ENCODE results near the gene ADAMTSL2.
"Not testable (repeated sequence)": the region's sequence is repeated elsewhere in the genome, so short reads cannot be mapped to it uniquely, and the experiment has no call there.

The ADAMTSL2 gene

DNA sequence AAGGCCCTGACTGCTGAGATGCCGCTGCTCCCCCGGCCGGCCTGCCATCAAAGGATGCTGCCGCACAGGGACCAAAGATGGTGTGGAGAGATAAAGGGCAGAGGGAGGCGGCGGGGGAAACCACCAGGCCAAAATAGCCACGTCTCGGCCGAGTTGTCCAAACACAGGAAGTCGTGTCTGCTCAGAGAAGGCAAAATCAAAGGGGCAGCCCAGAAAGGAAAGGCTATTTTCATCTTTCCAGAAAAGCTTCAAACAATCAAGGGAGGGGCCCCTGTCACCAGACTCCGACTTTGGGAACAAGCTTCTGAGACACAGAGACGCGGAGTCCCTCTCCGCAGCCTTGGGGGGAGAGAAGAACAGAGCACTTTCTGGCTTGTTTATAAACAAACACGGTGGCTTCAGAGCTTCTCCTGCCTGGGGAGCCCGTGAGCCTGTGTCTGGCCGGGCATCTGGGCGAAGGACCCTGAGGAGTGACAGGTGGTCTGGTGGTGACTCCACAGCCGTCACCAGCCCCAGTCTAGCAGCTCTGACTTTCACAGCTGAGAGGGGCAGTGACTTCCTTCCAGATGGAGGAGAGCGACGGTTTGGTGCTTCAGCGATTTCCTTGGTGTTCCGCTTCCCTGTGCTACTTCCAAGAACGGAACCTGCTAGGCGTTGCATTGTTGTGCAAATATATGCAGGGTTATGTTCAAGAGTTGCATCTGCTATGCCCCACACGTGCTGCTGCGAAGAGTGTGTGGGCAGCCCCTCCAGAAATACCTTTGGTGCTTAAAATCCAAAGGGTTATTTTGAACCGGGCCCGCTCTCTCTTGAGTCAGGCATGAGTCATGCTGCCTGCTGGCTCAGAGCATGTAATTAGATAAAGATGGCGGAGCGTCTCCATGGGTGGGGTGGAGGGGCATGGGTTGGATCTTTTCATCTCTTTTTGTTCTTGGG lies 24.0 kb downstream of the ADAMTSL2 start:
- no peak for DNase-seq (ENCODE audit: low read depth in 2 of 2)

DNA sequence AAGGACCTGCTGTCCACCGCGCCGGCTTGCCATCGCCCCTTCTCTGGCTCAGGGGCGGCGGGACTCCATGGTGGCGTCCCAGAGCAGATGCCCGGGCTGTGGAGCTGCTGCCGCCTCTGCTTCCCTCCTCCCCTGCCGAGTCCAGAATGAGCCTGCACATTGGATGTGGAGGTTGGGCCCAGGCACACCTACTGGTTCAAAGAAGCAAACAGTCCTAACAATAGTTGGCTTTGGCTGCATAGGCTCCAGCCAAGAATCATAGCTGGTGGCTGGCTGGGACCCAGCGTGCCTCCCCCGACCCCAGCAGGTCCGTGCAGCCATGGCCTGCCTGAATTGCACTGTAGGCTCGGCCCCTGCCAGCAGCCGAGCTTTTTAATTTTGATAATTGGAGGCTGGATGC lies 25.8 kb downstream of the ADAMTSL2 start:
- DNase-seq (ENCODE audit: low read depth in 2 of 2): no peak

DNA sequence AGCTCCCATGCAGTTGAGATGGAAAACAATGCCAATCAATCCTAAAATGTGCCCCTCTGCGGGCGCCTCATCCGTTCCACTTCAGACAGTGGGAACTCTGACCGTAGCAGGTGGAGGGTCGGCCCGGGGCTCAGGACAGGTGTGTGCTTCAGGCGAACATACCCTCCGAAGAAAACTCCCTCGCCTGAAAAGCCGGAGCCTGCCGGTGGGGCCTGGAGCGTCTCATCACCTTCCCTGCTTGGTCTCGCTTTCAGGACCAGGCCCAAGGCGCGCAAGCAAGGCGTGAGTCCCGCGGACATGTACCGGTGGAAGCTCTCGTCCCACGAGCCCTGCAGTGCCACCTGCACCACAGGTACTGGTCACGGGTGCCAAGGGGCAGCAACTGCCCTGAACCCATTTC lies 26.4 kb downstream of the ADAMTSL2 start:
- DNase-seq (ENCODE audit: low read depth in 2 of 2): no peak

DNA sequence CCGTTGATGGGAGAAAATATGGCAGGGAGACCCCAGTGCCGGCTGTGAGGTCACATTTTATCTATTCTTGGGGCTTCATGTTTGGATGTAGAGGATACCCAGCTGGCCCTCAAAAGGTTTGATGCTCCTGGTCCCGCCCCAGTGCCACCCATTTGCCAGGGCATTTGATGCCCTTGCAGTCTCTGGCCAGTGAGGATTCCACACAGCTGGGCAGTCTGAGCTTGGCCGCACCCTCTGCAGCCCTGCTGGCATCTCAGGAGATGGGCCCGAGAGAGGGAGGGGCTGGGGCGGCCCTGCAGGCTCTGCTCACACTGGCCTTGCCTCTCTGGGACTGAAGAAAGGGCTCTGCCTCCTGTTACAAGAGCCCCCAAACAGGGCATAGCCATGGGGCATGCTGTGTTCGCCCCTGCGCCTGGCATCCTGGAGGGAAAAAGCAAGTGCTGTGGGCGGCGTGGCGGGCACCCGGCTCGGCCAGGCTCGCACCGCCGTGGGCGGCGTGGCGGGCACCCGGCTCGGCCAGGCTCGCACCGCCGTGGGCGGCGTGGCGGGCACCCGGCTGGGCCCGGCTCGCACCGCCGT lies 27.6 kb downstream of the ADAMTSL2 start:
- DNase-seq (ENCODE audit: low read depth in 2 of 2): no peak

DNA sequence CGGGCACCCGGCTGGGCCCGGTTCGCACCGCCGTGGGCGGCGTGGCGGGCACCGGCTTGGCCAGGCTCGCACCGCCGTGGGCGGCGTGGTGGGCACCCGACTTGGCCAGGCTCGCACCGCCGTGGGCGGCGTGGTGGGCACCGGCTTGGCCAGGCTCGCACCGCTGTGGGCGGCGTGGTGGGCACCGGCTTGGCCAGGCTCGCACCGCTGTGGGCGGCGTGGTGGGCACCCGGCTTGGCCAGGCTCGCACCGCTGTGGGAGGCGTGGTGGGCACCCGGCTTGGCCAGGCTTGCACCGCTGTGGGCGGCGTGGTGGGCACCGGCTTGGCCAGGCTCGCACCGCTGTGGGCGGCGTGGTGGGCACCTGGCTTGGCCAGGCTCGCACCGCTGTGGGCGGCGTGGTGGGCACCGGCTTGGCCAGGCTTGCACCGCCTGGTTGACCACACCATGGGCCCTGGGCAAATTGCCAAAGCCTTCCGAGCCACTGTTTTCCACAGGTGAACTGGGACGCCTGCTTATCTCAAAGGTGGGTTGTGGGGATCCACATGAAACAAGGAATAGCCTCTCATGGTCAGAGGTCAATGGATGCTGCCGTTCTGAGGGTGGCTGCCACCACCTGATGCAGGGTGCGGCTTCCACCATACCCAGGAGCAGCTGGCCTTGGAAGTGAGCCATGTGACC lies 28.2 kb downstream of the ADAMTSL2 start:
- no peak for DNase-seq (ENCODE audit: low read depth in 2 of 2)

DNA sequence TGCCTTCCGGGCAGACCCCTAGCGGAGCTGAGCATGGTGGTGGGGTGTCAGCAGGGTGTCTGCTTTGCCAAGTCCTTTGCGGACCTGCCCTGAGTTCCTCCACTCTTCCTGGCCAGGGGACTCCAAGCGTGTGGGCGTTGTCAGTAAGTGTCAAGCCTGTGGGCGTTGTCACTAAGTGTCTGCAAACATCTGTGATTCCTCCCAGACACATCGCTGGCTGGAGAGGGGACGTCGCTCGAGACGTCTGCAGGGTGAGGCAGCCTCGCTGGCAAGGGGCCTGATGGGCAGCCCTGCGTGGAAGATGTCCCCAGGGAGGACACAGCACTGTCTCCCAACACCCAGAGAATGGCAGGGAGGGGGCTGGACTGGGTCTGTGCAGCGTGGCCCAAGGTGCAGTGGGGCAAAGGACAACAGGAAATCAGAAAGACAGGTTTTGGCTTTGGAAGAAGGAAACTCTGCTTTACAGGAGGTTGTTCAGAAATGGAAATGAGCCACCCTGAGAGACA lies 28.8 kb downstream of the ADAMTSL2 start:
- no peak for DNase-seq (ENCODE audit: low read depth in 2 of 2)

DNA sequence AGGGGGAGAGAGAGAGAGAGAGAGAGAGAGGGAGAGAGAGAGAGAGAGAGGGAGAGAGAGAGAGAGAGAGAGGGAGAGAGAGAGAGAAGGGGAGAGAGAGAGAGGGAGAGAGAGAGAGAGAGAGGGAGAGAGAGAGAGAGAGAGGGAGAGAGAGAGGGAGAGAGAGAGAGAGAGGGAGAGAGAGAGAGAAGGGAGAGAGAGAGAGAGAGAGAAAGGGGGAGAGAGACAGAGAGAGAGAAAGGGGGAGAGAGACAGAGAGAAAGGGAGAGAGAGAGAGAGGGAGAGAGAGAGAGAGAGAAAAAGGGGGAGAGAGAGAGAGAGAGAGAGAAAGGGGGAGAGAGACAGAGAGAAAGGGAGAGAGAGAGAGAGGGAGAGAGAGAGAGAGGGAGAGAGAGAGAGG lies 29.3 kb downstream of the ADAMTSL2 start:
- not testable (repeated sequence) for DNase-seq (ENCODE audit: low read depth in 2 of 2)

DNA sequence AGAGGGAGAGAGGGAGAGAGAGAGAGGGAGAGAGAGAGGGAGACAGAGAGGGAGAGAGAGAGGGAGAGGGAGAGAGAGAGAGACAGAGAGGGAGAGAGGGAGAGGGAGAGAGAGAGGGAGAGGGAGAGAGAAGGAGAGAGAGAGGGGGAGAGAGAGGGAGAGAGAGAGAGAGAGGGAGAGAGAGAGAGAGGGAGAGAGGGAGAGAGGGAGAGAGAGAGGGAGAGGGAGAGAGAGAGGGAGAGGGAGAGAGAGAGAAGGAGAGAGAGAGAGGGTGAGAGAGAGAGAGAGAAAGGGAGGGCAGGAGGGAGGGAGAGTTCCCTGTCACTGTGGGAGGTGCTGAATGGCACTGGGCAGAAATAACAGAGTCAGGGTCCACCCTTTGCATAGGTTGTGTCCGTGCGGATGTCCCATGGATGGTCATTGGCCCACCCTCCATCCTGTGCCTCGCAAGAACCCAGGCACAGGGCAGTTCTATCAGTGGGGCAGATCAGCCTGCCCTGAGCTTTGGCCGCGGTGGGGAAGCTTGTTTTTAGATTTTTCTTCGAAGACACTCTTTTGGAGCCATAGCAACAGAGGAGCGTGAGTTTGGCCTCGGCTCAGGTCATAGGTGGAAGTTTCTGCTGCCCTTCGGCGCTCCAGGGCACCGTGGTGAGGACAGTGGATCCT lies 30.1 kb downstream of the ADAMTSL2 start:
- DNase-seq (ENCODE audit: low read depth in 2 of 2): no peak

DNA sequence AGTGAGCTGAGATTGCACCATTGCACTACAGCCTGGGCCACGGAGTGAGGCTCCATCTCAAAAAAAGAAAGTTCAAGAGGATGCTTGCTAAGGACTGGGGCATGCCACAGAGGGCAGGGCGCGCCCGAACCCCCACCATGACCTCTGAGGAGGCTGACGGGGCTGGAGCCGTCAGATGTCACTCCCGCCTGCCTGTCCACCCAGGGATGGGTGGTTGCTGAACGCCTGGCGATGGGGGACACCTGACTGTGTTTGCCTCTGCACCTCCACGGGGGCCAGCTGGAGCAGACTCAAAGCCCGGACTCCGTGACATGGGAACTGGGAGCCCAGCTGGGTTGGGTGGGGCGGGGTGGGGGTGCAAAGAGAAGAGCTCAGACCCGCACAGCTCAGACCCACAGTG lies 31.9 kb downstream of the ADAMTSL2 start:
- no peak for DNase-seq (ENCODE audit: low read depth in 2 of 2)

DNA sequence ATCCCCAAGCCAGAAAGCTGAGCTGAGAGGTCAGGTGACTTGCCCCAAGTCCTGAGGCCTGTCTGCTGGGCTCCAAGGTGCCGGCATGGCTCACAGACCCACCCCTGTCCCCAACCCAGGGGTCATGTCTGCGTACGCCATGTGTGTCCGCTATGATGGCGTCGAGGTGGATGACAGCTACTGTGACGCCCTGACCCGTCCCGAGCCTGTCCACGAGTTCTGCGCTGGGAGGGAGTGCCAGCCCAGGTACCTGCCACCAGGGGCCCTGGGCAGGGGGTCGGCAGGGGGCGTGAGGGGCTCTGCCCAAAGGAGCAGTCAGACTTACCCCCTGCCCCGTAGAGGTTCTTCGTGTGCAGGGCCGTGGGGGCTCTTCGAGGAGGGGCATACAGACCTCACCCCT lies 32.3 kb downstream of the ADAMTSL2 start:
- no peak for DNase-seq (ENCODE audit: low read depth in 2 of 2)

DNA sequence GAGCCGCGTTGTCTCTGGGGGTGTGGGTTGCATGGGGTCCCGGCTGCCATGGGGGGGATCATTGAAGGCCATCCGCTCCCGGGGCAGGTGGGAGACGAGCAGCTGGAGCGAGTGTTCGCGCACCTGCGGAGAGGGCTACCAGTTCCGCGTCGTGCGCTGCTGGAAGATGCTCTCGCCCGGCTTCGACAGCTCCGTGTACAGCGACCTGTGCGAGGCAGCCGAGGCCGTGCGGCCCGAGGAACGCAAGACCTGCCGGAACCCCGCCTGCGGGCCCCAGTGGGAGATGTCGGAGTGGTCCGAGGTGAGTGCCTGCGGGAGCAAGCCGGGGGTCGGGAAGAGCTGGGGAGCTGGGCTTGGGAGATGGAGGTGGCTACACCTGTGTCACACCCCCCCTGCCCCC lies 33.7 kb downstream of the ADAMTSL2 start:
- no peak for DNase-seq (ENCODE audit: low read depth in 2 of 2)

DNA sequence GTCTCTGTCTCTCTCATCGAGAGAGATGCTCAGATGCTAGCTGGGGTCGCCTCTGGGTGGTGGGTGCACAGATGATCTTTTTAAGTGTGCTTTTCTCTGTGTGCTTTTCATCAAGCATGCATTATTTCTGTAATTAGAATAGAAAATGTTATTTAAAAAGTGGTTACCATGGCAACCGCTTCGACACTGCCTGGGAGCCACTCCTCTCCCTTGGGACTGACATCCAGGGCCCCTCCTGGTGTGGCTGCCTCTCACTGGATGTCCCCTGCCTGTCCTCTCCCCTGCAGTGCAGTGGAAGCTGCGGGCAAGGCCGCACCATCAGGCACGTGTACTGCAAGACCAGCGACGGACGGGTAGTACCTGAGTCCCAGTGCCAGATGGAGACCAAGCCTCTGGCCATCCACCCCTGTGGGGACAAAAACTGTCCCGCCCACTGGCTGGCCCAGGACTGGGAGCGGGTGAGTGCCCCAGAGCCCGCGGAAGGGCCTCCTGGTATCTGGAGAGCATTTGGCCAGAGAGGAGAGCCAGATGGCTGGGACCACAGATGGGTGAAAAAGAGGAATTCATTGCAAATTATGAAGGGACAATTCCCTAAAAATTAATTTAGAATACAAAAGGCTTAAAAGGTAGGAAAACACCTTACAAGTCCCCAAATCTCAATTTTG lies 34.7 kb downstream of the ADAMTSL2 start:
- no peak for DNase-seq (ENCODE audit: low read depth in 2 of 2)

DNA sequence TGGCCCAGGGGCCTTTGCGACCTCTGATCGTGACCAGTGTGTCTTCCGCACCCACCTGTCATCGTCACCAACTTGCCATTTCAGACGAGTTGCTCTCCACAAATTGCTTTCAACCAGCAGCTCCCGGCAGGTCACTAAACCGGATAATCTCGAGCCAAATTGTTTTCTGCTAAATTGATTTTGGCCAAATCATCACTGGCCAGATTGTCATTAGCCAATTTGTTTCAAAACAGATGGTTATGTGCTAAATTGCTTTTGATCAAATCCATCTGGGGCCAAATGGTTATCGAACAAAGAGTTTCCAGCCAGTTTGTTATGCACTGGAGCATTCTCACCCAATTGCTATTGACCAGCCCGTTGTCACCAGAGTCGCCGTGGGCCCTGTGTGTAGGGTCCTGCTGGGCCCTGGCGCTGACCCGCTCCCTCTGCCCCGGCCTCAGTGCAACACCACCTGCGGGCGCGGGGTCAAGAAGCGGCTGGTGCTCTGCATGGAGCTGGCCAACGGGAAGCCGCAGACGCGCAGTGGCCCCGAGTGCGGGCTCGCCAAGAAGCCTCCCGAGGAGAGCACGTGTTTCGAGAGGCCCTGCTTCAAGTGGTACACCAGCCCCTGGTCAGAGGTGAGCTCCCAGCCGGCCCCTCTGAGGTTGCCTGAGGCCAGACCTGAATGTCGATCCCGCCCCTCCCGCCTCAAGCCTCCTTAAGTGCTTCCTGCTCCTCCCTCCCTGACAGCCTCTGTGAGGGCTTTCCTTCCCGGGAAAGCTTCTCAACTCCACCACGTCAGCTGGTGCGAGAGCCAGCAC lies 35.6 kb downstream of the ADAMTSL2 start:
- no peak for DNase-seq (ENCODE audit: low read depth in 2 of 2)

DNA sequence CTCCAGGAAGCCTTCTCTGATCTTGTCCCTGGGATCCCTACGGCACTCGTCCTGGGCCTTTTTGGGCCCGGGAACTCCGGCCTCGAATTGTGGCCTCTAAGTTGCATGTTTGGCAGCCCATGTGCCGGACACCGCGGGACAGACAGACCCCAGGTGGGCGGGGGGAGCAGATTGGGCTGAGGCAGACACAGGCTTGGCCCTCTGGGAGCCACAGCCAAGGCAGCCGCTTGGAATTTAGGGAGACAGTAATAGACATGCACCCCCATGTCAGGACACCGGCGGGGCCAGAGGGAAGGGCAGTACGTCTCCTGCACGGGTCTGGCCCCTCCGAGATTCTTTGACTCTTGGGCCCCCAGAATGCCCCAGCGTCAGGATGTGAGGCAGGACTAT lies 36.2 kb downstream of the ADAMTSL2 start:
- no peak for DNase-seq (ENCODE audit: low read depth in 2 of 2)

DNA sequence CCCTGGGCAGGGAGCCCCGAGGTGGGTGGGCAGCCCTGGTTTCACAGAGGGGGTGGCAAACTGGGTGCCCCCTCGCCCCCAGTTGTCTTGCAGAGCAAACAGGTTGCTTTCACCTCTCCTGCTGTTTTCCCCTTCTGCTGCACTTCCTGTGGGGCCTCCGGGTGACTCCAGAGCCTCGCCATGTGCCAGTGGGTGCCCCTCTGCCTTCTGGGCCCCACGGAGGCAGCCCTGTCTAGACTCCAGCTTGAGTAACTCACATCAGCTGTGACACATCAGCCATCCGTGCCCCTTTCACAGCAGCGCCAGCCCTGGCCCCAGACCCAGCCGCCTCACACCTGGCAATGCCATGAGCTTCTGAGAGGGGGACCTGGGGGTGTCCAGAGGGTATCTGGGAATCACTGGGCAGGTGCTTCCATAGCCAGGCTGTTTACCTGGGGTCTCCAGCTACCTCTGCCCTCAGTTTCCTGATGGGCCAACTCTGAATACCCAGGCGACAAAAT lies 36.9 kb downstream of the ADAMTSL2 start:
- no peak for DNase-seq (ENCODE audit: low read depth in 2 of 2)

DNA sequence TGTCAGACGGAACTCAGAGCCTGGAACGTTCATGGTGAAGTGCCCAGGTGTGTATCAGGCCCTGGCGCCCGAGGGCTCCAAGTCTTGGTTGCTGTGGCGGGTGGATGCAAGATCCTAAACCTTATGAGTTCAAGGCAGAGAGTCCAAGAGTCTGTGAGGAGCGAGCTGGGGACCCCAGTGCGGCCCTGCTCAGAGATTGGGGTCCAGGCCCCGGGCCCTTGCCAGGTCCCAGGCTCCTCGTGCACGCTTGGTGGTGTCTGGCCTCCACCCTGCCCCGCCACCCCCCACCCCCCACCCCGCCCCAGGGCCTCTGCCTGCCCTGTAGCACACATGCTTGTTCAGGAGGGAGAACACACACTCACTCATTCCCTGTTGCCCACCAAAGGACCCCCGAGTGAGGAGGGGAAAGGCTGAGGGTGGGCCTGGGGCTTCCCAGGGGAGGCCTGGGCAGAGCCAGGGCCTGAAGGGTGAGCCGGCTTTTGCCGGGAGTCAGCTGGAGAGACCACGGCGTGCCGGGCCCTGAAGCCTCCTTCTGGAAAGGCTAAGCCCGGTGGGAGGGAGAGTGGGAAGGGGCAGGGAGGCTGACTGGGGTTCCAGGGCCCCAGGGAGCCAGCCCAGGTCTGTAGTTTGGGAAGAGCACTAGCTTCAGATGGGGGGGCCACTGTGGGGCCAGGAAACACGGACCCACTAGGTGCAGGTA lies 37.5 kb downstream of the ADAMTSL2 start:
- no peak for DNase-seq (ENCODE audit: low read depth in 2 of 2)

DNA sequence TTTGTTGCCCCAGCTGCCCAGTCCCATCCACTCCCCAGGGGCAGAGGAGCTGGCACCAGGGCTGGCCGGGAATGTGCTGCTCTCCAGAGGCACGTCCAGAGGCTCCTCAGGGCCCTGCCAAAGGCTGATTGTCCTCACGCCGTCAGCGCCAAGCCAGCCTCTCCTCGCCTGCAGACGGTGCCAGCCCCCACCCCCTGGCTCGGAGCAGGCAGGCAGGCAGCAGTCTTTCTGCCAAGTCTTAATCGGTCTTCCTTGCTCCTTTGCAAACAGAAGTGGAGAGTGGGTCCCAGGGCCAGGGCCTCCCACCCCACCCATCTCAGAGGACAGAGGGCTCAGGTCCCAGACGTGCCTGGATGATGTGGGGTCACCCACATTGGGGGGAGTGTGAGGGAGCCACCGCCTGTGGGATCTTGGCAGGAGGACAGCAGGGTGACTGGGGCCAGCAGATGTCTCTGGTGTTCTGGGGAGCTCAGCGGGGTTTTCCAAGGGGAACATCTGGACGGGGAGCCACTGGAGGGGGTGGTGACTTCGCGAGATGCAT lies 38.4 kb downstream of the ADAMTSL2 start:
- no peak for DNase-seq (ENCODE audit: low read depth in 2 of 2)

DNA sequence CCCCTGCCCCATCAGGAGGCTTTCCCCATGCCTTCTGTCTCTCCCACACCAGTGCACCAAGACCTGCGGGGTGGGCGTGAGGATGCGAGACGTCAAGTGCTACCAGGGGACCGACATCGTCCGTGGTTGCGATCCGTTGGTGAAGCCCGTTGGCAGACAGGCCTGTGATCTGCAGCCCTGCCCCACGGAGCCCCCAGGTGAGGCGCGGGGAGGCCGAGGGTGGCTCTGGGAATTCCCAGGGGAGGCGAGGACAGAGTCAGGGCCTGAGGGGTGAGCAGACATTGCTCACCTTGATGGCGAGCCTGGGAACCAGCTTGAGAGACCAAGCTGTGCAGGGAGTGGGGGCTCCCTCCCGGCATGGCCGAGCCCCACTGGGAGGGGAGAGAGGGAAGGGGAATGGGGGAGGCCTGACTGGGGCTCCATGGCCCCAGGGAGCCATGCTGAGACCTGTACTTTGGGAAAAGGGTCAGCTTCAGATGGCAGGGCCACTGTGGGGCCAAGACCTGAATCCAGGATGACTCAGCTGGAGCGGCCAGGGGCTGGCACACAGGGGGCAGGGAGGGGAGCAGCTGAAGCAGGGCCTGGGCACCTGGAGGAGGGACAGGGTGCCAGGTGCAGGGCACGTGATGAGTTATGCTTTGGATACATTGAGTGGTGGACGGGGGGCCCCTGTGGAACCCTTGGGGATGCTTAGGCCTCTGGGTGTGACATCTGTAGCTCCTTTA lies 39.4 kb downstream of the ADAMTSL2 start:
- no peak for DNase-seq (ENCODE audit: low read depth in 2 of 2)

DNA sequence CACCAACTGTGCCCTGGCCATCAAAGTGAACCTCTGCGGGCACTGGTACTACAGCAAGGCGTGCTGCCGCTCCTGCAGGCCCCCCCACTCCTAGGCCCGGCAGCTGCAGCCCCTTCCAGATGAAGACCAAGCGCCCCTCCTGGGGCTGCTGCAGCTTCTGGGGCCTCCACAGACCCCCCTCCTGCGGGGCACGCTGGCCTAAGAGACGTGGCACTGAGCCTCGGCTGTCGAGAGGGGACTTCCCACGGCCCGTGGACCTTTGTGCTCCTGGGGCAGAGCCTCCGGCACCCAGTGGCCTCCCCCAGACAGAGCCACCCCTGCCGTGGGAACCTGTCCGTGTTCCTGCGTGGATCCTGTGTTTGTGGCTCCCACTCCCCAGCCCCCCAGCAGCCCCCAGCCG lies 40.3 kb downstream of the ADAMTSL2 start:
- no peak for DNase-seq (ENCODE audit: low read depth in 2 of 2)

Data from stimulated activated CD4-positive, alpha-beta T cell treated with anti-CD3 and anti-CD28 coated beads, Interleukin-1b, Interleukin-23, amount 100 ng/mL, for 1 hour (primary cell).